ENCODE measurements around the gene IMP4. TPM values are rescaled to one million over a fixed set of nuclear protein-coding genes. Genes with fewer than 3 reads are reported as not detected.

IMP4 gene
- total RNA-seq, 1 experiment from 2014 or later = 89.2 TPM

- no peak for ATAC-seq
These were observed 23.3 kb downstream of the IMP4 start for GRCh38 chr2:130365963-130366362.

GRCh38 chr2:130366720-130367119 lies 24.0 kb downstream of the IMP4 start:
- Mint-ChIP-seq H3K36me3 (peaks cover 14% of the 10 kb centered on the region; the same call in 1 of the 2 replicates), H3K27me3 (ENCODE audit: low read depth) (peaks cover 4% of the 10 kb centered on the region), H3K4me3 (no peak overlapping the region), H3K4me1 (peaks cover 33% of the 10 kb centered on the region), H3K9me3 (no peaks in the 10 kb centered on the region), H3K27ac (no peak overlapping the region)
- ATAC-seq (no peak), DNase-seq (ENCODE audit: low spot score) (no peak)
- ChIA-PET CTCF (interaction anchor here (1.1 kb wide), 1 partner anchor 11 kb away, joined by 3 read pairs; the partner anchor contains the start of gene PTPN18), POLR2A (no interaction called here)
- TF ChIP-seq ZNF317 (CRISPR knock-in tag; IDR thresholded peaks at IDR 0.05; ENCODE audit: borderline replicate concordance, low read depth) (no peak), PREB (CRISPR knock-in tag; IDR thresholded peaks at IDR 0.05; ENCODE audit: borderline replicate concordance) (no peak), GABPB1 (CRISPR knock-in tag; IDR thresholded peaks at IDR 0.05) (no peak), TEAD4 (CRISPR knock-in tag; IDR thresholded peaks at IDR 0.05) (no peak), EMX1 (CRISPR knock-in tag; IDR thresholded peaks at IDR 0.05) (no peak)

More at GRCh38 chr2:130365963-130366362, 23.3 kb downstream of the IMP4 start:
- no peak for TF ChIP-seq USF2 (CRISPR knock-in tag; IDR thresholded peaks at IDR 0.05)
- no peak for TF ChIP-seq E2F1 (CRISPR knock-in tag; IDR thresholded peaks at IDR 0.05)
- no peak for TF ChIP-seq IRF2 (CRISPR knock-in tag; IDR thresholded peaks at IDR 0.05; ENCODE audit: borderline replicate concordance, low read depth)
- TF ChIP-seq ZNF281 (CRISPR knock-in tag; IDR thresholded peaks at IDR 0.05) = no peak
- no peak for TF ChIP-seq ZBTB43 (CRISPR knock-in tag; IDR thresholded peaks at IDR 0.05)
- no peak for TF ChIP-seq ZNF512 (CRISPR knock-in tag; IDR thresholded peaks at IDR 0.05; ENCODE audit: borderline replicate concordance)
- TF ChIP-seq ZBTB21 (CRISPR knock-in tag; IDR thresholded peaks at IDR 0.05; ENCODE audit: borderline replicate concordance) = no peak
- TF ChIP-seq PRRX2 (CRISPR knock-in tag; IDR thresholded peaks at IDR 0.05) = no peak
- ChIA-PET POLR2A (no interaction called here), CTCF (no interaction called here)
- H3K27ac Mint-ChIP-seq = no peak overlapping the region
- no peak for DNase-seq (ENCODE audit: low spot score)
- peaks cover 25% of the 10 kb centered on the region for H3K4me1 Mint-ChIP-seq
- no peaks in the 10 kb centered on the region for H3K9me3 Mint-ChIP-seq
- peaks cover 9% of the 10 kb centered on the region; the same call in 1 of the 2 replicates for H3K36me3 Mint-ChIP-seq
- no peak overlapping the region for H3K4me3 Mint-ChIP-seq
- H3K27me3 Mint-ChIP-seq (ENCODE audit: low read depth) = peaks cover under 1% of the 10 kb centered on the region; the same call in 1 of the 2 replicates

Measured in WTC11 (cell line).